Nephron progenitor cell (in vitro differentiated cells): ENCODE results near the gene CRHR2.

Experiments used
- DNase-seq: peaks from one replicate; pipeline ENCODE4 v3.0.0; 2021
- H3K27ac Mint-ChIP-seq: 2 replicates; pipeline ENCODE4 v1.8.0; 2021; ENCODE audit warnings: mild to moderate bottlenecking, moderate library complexity, mixed read lengths
- H3K27me3 Mint-ChIP-seq: 2 replicates; pipeline ENCODE4 v1.8.0; 2021; ENCODE audit warnings: mild to moderate bottlenecking, low read depth, mixed read lengths; ENCODE audit not compliant: poor library complexity
- H3K36me3 Mint-ChIP-seq: 2 replicates; pipeline ENCODE4 v1.8.0; 2021; ENCODE audit warnings: low read depth, mixed read lengths
- H3K4me1 Mint-ChIP-seq: 2 replicates; pipeline ENCODE4 v1.8.0; 2021; ENCODE audit warnings: mixed read lengths
- H3K4me3 Mint-ChIP-seq: 2 replicates; pipeline ENCODE4 v1.8.0; 2021; ENCODE audit warnings: mild to moderate bottlenecking, moderate library complexity, mixed read lengths
- H3K9me3 Mint-ChIP-seq: 2 replicates; pipeline ENCODE4 v1.8.0; 2021; ENCODE audit warnings: mild to moderate bottlenecking, moderate library complexity, mixed read lengths
- TF ChIP-seq, protein P1 (sequence below): fragments of 200-600 bp; sonication (generic); IDR thresholded peaks from 2 replicates; pipeline ENCODE4 v1.5.0; 2021; ENCODE audit warnings: antibody characterized with exemption

The CRHR2 gene

DNA sequence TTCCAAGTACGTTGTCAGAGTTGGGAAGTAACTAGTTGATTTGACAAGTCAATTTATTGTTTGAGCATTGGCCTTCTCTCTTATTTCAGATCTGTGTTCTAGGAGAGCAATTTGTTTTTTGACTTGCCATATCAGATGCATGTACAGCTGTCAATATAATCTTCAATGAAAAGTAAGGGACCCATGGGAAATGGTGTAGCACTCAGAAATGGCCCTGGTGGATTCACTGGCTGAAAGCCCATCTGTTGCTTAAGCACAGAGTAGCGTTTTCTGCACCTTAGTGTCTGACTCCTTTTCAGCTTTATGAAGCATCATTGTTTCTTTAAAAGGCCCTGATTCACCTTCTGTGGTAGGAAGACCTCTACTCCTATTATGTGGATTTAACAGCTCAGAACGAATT is 77.4 kb downstream of the CRHR2 start:
- Mint-ChIP-seq H3K36me3 (peaks cover 69% of the 10 kb centered on the region), H3K27me3 (no peaks in the 10 kb centered on the region), H3K27ac (no peak overlapping the region), H3K4me1 (no peaks in the 10 kb centered on the region), H3K4me3 (no peak overlapping the region), H3K9me3 (no peaks in the 10 kb centered on the region)
- DNase-seq = no peak
- TF ChIP-seq, protein P1, sequence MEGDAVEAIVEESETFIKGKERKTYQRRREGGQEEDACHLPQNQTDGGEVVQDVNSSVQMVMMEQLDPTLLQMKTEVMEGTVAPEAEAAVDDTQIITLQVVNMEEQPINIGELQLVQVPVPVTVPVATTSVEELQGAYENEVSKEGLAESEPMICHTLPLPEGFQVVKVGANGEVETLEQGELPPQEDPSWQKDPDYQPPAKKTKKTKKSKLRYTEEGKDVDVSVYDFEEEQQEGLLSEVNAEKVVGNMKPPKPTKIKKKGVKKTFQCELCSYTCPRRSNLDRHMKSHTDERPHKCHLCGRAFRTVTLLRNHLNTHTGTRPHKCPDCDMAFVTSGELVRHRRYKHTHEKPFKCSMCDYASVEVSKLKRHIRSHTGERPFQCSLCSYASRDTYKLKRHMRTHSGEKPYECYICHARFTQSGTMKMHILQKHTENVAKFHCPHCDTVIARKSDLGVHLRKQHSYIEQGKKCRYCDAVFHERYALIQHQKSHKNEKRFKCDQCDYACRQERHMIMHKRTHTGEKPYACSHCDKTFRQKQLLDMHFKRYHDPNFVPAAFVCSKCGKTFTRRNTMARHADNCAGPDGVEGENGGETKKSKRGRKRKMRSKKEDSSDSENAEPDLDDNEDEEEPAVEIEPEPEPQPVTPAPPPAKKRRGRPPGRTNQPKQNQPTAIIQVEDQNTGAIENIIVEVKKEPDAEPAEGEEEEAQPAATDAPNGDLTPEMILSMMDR = no peak
